GM18517 (cell line): Measurements from ENCODE around the gene PWWP2B.

Experiments
- ATAC-seq: cut with Tn5 transposase; IDR thresholded peaks from one replicate; pipeline ENCODE4 v1.9.1; 2021; ENCODE audit warnings: mild to moderate bottlenecking, moderate library complexity; ENCODE audit not compliant: unreplicated experiment

Gene PWWP2B

GRCh38 chr10:132444877-132445351, 47.9 kb downstream of the PWWP2B start:
- no peak for ATAC-seq

DNA sequence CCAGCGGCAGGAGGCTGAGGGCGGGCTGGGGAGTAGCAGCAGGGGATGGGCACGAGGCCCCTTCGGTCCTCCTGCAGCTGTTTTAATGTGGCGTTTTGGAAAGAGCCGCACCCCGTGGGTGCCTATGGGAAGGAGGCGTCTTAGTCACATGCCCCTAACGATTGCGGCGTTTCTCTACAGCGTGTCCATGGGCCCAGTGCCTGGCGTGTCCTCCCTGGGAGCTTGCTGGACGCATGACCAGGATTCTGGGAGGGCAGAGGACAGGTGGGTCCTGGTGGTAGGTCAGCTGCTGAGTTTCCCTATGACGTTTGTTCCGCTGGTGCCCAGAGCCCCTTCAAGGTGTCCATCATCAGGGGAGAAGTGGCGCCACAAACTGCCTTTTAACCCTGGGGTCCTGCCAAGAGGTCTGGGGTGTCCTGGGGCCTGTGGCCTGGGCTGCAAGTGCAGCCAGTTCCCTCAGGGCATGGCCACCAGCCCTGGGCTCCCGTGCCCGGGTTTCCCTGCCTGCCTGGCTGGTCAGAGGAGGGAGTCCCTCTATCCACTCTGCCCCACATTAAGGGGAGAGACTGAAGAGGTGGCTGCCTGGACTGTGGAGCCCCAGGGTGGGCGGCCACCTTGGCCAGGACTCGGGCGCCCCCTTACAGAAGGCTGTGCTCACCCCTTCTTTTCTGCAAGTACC, 48.7 kb downstream of the PWWP2B start:
- ATAC-seq: no peak

- ATAC-seq: no peak
These were observed 49.2 kb downstream of the PWWP2B start for GRCh38 chr10:132446195-132446581.

DNA sequence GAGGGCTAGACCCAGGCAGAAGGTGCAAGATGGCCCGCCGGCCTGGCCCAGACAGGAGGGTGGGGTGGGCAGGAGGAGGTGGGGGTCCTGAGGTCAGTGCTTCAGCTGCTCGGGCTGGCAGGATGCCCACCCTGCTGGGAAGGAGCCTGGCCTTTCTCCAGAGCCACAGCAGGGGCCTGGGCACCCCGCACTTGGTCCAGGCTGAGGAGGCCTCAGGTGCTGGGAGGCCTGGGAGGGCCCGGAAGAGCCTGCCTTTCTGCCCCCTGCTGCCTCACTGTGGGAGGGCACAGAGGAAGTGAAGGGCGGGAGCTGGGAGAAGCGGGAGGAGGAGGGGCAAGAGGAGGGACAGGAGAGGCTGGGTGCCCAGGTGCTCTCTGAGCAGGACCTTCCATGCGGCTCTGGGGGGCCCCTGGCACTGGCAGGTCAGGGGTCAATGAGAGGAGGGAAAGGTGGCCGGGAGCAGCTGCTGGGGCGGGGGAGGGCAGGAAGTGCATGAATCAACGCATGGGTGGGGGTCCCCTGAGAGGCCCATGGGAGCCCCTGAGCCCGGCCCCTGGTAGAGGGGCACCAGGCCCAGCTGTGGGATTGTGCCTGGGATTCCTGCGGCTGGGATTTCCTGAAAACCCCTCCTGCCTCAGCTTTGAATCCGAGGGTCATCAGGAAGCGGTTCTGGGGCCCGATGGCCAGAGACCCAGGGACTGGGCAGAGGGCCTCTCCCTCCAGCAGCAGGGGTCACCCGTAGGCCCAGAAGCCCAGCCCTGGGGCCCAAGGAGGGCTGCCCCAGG, 49.9 kb downstream of the PWWP2B start:
- peak; percentile 49 for ATAC-seq

GRCh38 chr10:132447446-132448247, 50.6 kb downstream of the PWWP2B start:
- no peak for ATAC-seq

GRCh38 chr10:132448248-132448731, 51.3 kb downstream of the PWWP2B start:
- no peak for ATAC-seq

DNA sequence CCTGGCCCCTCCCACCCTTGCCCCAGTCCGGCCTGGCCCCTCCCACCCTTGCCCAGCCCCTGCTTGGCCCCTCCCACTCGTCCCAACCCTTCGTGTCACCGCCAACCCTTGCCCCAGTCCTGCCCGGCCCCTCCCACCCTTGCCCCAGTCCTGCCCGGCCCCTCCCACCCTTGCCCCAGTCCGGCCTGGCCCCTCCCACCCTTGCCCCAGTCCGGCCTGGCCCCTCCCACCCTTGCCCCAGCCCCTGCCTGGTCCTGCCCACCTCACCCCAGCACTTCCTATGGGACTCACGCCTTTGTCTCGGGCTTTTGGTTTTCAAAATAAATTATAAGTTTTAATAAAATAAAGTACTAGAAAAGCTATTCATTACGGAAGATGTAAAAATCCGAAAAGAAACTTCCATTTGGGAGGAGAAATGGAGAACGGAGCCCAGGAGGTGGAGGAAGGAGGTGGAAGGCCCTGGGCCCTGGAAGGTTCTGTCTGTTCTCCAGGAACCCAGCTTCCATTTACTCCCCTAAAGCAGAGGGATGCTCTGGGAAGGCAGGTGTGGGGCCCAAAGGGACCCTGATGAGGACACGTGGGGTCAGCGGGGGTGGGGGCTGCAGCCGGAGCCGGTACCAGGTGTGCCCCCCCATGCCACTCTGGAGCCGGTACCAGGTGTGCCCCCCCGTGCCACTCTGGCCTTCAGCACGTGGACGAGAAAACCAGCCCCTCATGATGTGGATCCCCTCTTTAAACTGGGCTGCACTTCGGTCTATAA, 52.2 kb downstream of the PWWP2B start:
- no peak for ATAC-seq

- ATAC-seq: no peak
These were observed 52.8 kb downstream of the PWWP2B start for GRCh38 chr10:132449811-132450181.

- ATAC-seq: no peak
These were observed 53.4 kb downstream of the PWWP2B start for GRCh38 chr10:132450466-132450824.

GRCh38 chr10:132450825-132451505, 54.0 kb downstream of the PWWP2B start:
- no peak for ATAC-seq

GRCh38 chr10:132451506-132452215, 54.7 kb downstream of the PWWP2B start:
- no peak for ATAC-seq

DNA sequence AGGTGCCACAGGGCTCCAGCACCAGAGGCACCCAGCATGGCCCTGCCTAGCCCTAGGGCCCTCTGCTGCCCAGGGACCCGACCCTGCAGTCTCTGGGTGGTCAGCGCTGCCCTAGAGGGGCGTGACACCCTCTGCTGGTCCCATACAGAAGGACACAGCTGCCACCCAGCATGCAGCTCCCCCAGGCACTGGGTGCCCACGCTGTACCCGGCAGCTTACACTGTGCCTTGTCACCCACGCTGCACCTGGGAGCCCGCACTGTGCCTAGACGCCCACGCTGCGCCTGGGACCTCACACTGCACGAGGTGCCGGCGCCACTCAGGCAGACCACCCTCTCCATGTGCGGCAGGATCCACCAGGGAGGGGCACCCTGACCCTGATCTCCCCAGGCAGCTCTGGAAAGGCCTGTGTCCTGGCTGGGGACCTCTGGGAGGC, 55.2 kb downstream of the PWWP2B start:
- ATAC-seq: no peak

GRCh38 chr10:132452651-132453469, 55.9 kb downstream of the PWWP2B start:
- ATAC-seq: peak; percentile 50

GRCh38 chr10:132453470-132453861, 56.5 kb downstream of the PWWP2B start:
- peak; percentile 25 for ATAC-seq

- ATAC-seq: no peak
These were observed 57.5 kb downstream of the PWWP2B start for GRCh38 chr10:132454296-132455198.

DNA sequence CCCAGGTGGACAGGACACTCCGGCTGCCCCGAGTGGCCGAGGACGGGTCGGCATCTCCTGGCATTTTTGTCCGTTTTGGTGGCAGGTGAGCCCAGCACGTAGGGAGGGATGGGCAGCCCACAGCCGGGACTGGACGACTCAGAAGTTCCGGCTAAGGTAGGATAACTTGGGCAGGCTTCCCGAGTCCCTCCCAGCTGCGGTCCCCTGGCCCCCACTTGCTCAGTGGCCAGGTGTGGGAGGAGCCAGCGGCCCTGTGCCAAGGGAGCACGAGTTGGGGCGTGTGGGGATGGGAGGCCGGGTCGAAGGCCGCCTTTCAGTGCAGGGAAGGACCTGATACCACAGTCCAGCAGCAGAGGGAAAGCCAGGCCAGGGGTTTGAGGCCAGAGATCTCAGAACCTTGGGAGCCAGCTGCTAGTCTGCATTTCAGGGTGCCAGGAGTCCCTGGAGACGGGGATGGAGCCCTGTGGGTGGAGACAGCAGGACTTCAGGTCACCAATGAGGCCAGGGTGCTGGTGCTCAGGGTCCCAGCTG, 58.5 kb downstream of the PWWP2B start:
- ATAC-seq: no peak
